Raji (cell line): ENCODE data around the gene HFE.

Experiments
- POLR2A ChIP-seq: IDR thresholded peaks from 2 replicates; pipeline ENCODE4 v1.6.1; 2011; ENCODE audit warnings: low read depth, low read length, control low read depth; ENCODE audit not compliant: insufficient read depth

HFE gene

GRCh38 chr6:26103770-26104456, 16.7 kb downstream of the HFE start:
- peak; percentile 99 for TF ChIP-seq POLR2A

GRCh38 chr6:26104457-26105108, 17.4 kb downstream of the HFE start:
- TF ChIP-seq POLR2A, result no peak

GRCh38 chr6:26105109-26105730, 18.0 kb downstream of the HFE start:
- no peak for TF ChIP-seq POLR2A

GRCh38 chr6:26105842-26106241, 18.6 kb downstream of the HFE start:
- no peak for TF ChIP-seq POLR2A

- TF ChIP-seq POLR2A, result no peak
These were observed 20.7 kb downstream of the HFE start for GRCh38 chr6:26107935-26108334.

- TF ChIP-seq POLR2A, result no peak
These were observed 22.5 kb downstream of the HFE start for GRCh38 chr6:26109772-26110171.

GRCh38 chr6:26113570-26113969, 26.3 kb downstream of the HFE start:
- no peak for TF ChIP-seq POLR2A

- TF ChIP-seq POLR2A, result no peak
These were observed 28.0 kb downstream of the HFE start for GRCh38 chr6:26115226-26115625.

- TF ChIP-seq POLR2A, result no peak
These were observed 29.0 kb downstream of the HFE start for GRCh38 chr6:26116267-26116666.

GRCh38 chr6:26118999-26119398, 31.8 kb downstream of the HFE start:
- no peak for TF ChIP-seq POLR2A

GRCh38 chr6:26120807-26121140, 33.5 kb downstream of the HFE start:
- TF ChIP-seq POLR2A, result no peak

- TF ChIP-seq POLR2A, result no peak
These were observed 34.1 kb downstream of the HFE start for GRCh38 chr6:26121141-26122004.

- no peak for TF ChIP-seq POLR2A
These were observed 34.8 kb downstream of the HFE start for GRCh38 chr6:26122005-26122388.

- no peak for TF ChIP-seq POLR2A
These were observed 35.2 kb downstream of the HFE start for GRCh38 chr6:26122402-26122792.
